ENCODE data around the gene CNOT1. TPM values are rescaled to one million over a fixed set of nuclear protein-coding genes. Genes with fewer than 3 reads are reported as not detected.
"Not testable (repeated sequence)": the region's sequence is repeated elsewhere in the genome, so short reads cannot be mapped to it uniquely, and the experiment has no call there.

CNOT1 gene
- polyA plus RNA-seq, 2 donors, result 53.7 to 105 TPM

GRCh38 chr16:58620396-58620795 lies 9.2 kb downstream of the CNOT1 start:
- WGBS, 2 donors, result 81 to 83% methylated on average over 10 of the region's 10 CpGs
- Histone ChIP-seq H3K36me3 (ENCODE audit: control insufficient read depth in 2 of 2, insufficient read depth in 2 of 2, low read length in 1 of 2) (peaks cover 5 to 18% of the 10 kb centered on the region in 2 donors), H3K27me3 (ENCODE audit: control insufficient read depth in 1 of 2, insufficient read depth in 2 of 2, low read length in 2 of 2) (no peaks in the 10 kb centered on the region), H3K27ac (ENCODE audit: low read depth in 2 of 2, low read length in 1 of 2) (peak overlapping the region in 1 of 2 donors; percentile 28), H3K4me3 (ENCODE audit: low read depth in 1 of 2, low read length in 2 of 2) (no peak overlapping the region), H3K4me1 (ENCODE audit: control insufficient read depth in 2 of 2, insufficient read depth in 2 of 2, low read length in 1 of 2) (peaks cover 0 to 2% of the 10 kb centered on the region in 2 donors), H3K9me3 (ENCODE audit: control insufficient read depth in 2 of 2, insufficient read depth in 1 of 2, low read depth in 1 of 2, low read length in 1 of 2) (no peaks in the 10 kb centered on the region)

GRCh38 chr16:58615280-58615679 lies 14.3 kb downstream of the CNOT1 start:
- H3K36me3 ChIP-seq (ENCODE audit: control insufficient read depth in 2 of 2, insufficient read depth in 2 of 2, low read length in 1 of 2), result peaks cover 9 to 12% of the 10 kb centered on the region in 2 donors
- H3K4me1 ChIP-seq (ENCODE audit: control insufficient read depth in 2 of 2, insufficient read depth in 2 of 2, low read length in 1 of 2), result peaks cover 0 to 2% of the 10 kb centered on the region in 2 donors
- H3K9me3 ChIP-seq (ENCODE audit: control insufficient read depth in 2 of 2, insufficient read depth in 1 of 2, low read depth in 1 of 2, low read length in 1 of 2), result no peaks in the 10 kb centered on the region
- no peaks in the 10 kb centered on the region for H3K27me3 ChIP-seq (ENCODE audit: control insufficient read depth in 1 of 2, insufficient read depth in 2 of 2, low read length in 2 of 2)
- H3K27ac ChIP-seq (ENCODE audit: low read depth in 2 of 2, low read length in 1 of 2), result no peak overlapping the region
- no peak overlapping the region for H3K4me3 ChIP-seq (ENCODE audit: low read depth in 1 of 2, low read length in 2 of 2)
- 66 to 75% methylated on average over 3 of the region's 3 CpGs for WGBS, 2 donors

GRCh38 chr16:58614860-58615259 lies 14.8 kb downstream of the CNOT1 start:
- H3K4me1 ChIP-seq (ENCODE audit: control insufficient read depth in 2 of 2, insufficient read depth in 2 of 2, low read length in 1 of 2), result peaks cover 0 to 2% of the 10 kb centered on the region in 2 donors
- H3K36me3 ChIP-seq (ENCODE audit: control insufficient read depth in 2 of 2, insufficient read depth in 2 of 2, low read length in 1 of 2), result peaks cover 9 to 12% of the 10 kb centered on the region in 2 donors
- no peaks in the 10 kb centered on the region for H3K27me3 ChIP-seq (ENCODE audit: control insufficient read depth in 1 of 2, insufficient read depth in 2 of 2, low read length in 2 of 2)
- no peaks in the 10 kb centered on the region for H3K9me3 ChIP-seq (ENCODE audit: control insufficient read depth in 2 of 2, insufficient read depth in 1 of 2, low read depth in 1 of 2, low read length in 1 of 2)
- 94 to 96% methylated on average over 6 of the region's 6 CpGs for WGBS, 2 donors
- H3K4me3 ChIP-seq (ENCODE audit: low read depth in 1 of 2, low read length in 2 of 2), result no peak overlapping the region
- H3K27ac ChIP-seq (ENCODE audit: low read depth in 2 of 2, low read length in 1 of 2), result no peak overlapping the region

- Histone ChIP-seq H3K27me3 (ENCODE audit: control insufficient read depth in 1 of 2, insufficient read depth in 2 of 2, low read length in 2 of 2) (no peaks in the 10 kb centered on the region), H3K9me3 (ENCODE audit: control insufficient read depth in 2 of 2, insufficient read depth in 1 of 2, low read depth in 1 of 2, low read length in 1 of 2) (no peaks in the 10 kb centered on the region), H3K4me1 (ENCODE audit: control insufficient read depth in 2 of 2, insufficient read depth in 2 of 2, low read length in 1 of 2) (peaks cover 0 to 2% of the 10 kb centered on the region in 2 donors), H3K36me3 (ENCODE audit: control insufficient read depth in 2 of 2, insufficient read depth in 2 of 2, low read length in 1 of 2) (peaks cover 9 to 12% of the 10 kb centered on the region in 2 donors), H3K27ac (ENCODE audit: low read depth in 2 of 2, low read length in 1 of 2) (no peak overlapping the region), H3K4me3 (ENCODE audit: low read depth in 1 of 2, low read length in 2 of 2) (no peak overlapping the region)
- WGBS, 2 donors, result 76 to 77% methylated on average over 6 of the region's 6 CpGs
These were observed 15.4 kb downstream of the CNOT1 start for GRCh38 chr16:58614212-58614611.

- not testable (repeated sequence) for H3K36me3 ChIP-seq (ENCODE audit: control insufficient read depth in 2 of 2, insufficient read depth in 2 of 2, low read length in 1 of 2); H3K9me3 ChIP-seq (ENCODE audit: control insufficient read depth in 2 of 2, insufficient read depth in 1 of 2, low read depth in 1 of 2, low read length in 1 of 2); H3K27me3 ChIP-seq (ENCODE audit: control insufficient read depth in 1 of 2, insufficient read depth in 2 of 2, low read length in 2 of 2); H3K4me1 ChIP-seq (ENCODE audit: control insufficient read depth in 2 of 2, insufficient read depth in 2 of 2, low read length in 1 of 2); H3K4me3 ChIP-seq (ENCODE audit: low read depth in 1 of 2, low read length in 2 of 2); H3K27ac ChIP-seq (ENCODE audit: low read depth in 2 of 2, low read length in 1 of 2)
- WGBS, 2 donors, result 59 to 71% methylated on average over 7 of the region's 7 CpGs
These were observed 16.7 kb downstream of the CNOT1 start for GRCh38 chr16:58612965-58613364.

- Histone ChIP-seq H3K4me1 (ENCODE audit: control insufficient read depth in 2 of 2, insufficient read depth in 2 of 2, low read length in 1 of 2) (no peaks in the 10 kb centered on the region), H3K9me3 (ENCODE audit: control insufficient read depth in 2 of 2, insufficient read depth in 1 of 2, low read depth in 1 of 2, low read length in 1 of 2) (no peaks in the 10 kb centered on the region), H3K27me3 (ENCODE audit: control insufficient read depth in 1 of 2, insufficient read depth in 2 of 2, low read length in 2 of 2) (no peaks in the 10 kb centered on the region), H3K36me3 (ENCODE audit: control insufficient read depth in 2 of 2, insufficient read depth in 2 of 2, low read length in 1 of 2) (peaks cover 1 to 2% of the 10 kb centered on the region in 2 donors), H3K27ac (ENCODE audit: low read depth in 2 of 2, low read length in 1 of 2) (no peak overlapping the region), H3K4me3 (ENCODE audit: low read depth in 1 of 2, low read length in 2 of 2) (no peak overlapping the region)
- 84 to 89% methylated on average over 8 of the region's 8 CpGs for WGBS, 2 donors
These were observed 21.0 kb downstream of the CNOT1 start for GRCh38 chr16:58608601-58609136.

- H3K27me3 ChIP-seq (ENCODE audit: control insufficient read depth in 1 of 2, insufficient read depth in 2 of 2, low read length in 2 of 2), result no peaks in the 10 kb centered on the region
- H3K4me1 ChIP-seq (ENCODE audit: control insufficient read depth in 2 of 2, insufficient read depth in 2 of 2, low read length in 1 of 2), result no peaks in the 10 kb centered on the region
- no peaks in the 10 kb centered on the region for H3K9me3 ChIP-seq (ENCODE audit: control insufficient read depth in 2 of 2, insufficient read depth in 1 of 2, low read depth in 1 of 2, low read length in 1 of 2)
- 94 to 98% methylated on average over 7 of the region's 7 CpGs for WGBS, 2 donors
- H3K36me3 ChIP-seq (ENCODE audit: control insufficient read depth in 2 of 2, insufficient read depth in 2 of 2, low read length in 1 of 2), result peaks cover 2 to 3% of the 10 kb centered on the region in 2 donors
- H3K4me3 ChIP-seq (ENCODE audit: low read depth in 1 of 2, low read length in 2 of 2), result no peak overlapping the region
- H3K27ac ChIP-seq (ENCODE audit: low read depth in 2 of 2, low read length in 1 of 2), result no peak overlapping the region
These were observed 24.1 kb downstream of the CNOT1 start for GRCh38 chr16:58605562-58605961.

- Histone ChIP-seq H3K27ac (ENCODE audit: low read depth in 2 of 2, low read length in 1 of 2) (no peak overlapping the region), H3K36me3 (ENCODE audit: control insufficient read depth in 2 of 2, insufficient read depth in 2 of 2, low read length in 1 of 2) (peaks cover 9 to 10% of the 10 kb centered on the region in 2 donors), H3K4me3 (ENCODE audit: low read depth in 1 of 2, low read length in 2 of 2) (no peak overlapping the region), H3K27me3 (ENCODE audit: control insufficient read depth in 1 of 2, insufficient read depth in 2 of 2, low read length in 2 of 2) (no peaks in the 10 kb centered on the region), H3K4me1 (ENCODE audit: control insufficient read depth in 2 of 2, insufficient read depth in 2 of 2, low read length in 1 of 2) (no peaks in the 10 kb centered on the region), H3K9me3 (ENCODE audit: control insufficient read depth in 2 of 2, insufficient read depth in 1 of 2, low read depth in 1 of 2, low read length in 1 of 2) (no peaks in the 10 kb centered on the region)
- WGBS, 2 donors, result 67 to 75% methylated on average over 4 of the region's 4 CpGs
These were observed 38.5 kb downstream of the CNOT1 start for GRCh38 chr16:58591083-58591482.

GRCh38 chr16:58589326-58589905 lies 40.2 kb downstream of the CNOT1 start:
- Histone ChIP-seq H3K4me3 (ENCODE audit: low read depth in 1 of 2, low read length in 2 of 2) (no peak overlapping the region), H3K27ac (ENCODE audit: low read depth in 2 of 2, low read length in 1 of 2) (no peak overlapping the region), H3K36me3 (ENCODE audit: control insufficient read depth in 2 of 2, insufficient read depth in 2 of 2, low read length in 1 of 2) (peaks cover 8 to 13% of the 10 kb centered on the region in 2 donors), H3K9me3 (ENCODE audit: control insufficient read depth in 2 of 2, insufficient read depth in 1 of 2, low read depth in 1 of 2, low read length in 1 of 2) (no peaks in the 10 kb centered on the region), H3K27me3 (ENCODE audit: control insufficient read depth in 1 of 2, insufficient read depth in 2 of 2, low read length in 2 of 2) (no peaks in the 10 kb centered on the region), H3K4me1 (ENCODE audit: control insufficient read depth in 2 of 2, insufficient read depth in 2 of 2, low read length in 1 of 2) (no peaks in the 10 kb centered on the region)
- 67 to 80% methylated on average over 10 of the region's 10 CpGs for WGBS, 2 donors

- H3K27me3 ChIP-seq (ENCODE audit: control insufficient read depth in 1 of 2, insufficient read depth in 2 of 2, low read length in 2 of 2), result no peaks in the 10 kb centered on the region
- no peak overlapping the region for H3K27ac ChIP-seq (ENCODE audit: low read depth in 2 of 2, low read length in 1 of 2)
- H3K4me1 ChIP-seq (ENCODE audit: control insufficient read depth in 2 of 2, insufficient read depth in 2 of 2, low read length in 1 of 2), result no peaks in the 10 kb centered on the region
- no peak overlapping the region for H3K4me3 ChIP-seq (ENCODE audit: low read depth in 1 of 2, low read length in 2 of 2)
- H3K36me3 ChIP-seq (ENCODE audit: control insufficient read depth in 2 of 2, insufficient read depth in 2 of 2, low read length in 1 of 2), result peaks cover 10 to 13% of the 10 kb centered on the region in 2 donors
- 84 to 92% methylated on average over 3 of the region's 3 CpGs for WGBS, 2 donors
- H3K9me3 ChIP-seq (ENCODE audit: control insufficient read depth in 2 of 2, insufficient read depth in 1 of 2, low read depth in 1 of 2, low read length in 1 of 2), result no peaks in the 10 kb centered on the region
These were observed 41.2 kb downstream of the CNOT1 start for GRCh38 chr16:58588406-58588805.

Measured in esophagus (tissue), 2 donors.